GM04503 (cell line): ENCODE measurements around the gene CARTPT.
A peak's percentile ranks its signal among the peaks of the same experiment; 100 is the strongest.

Experiments used
- DNase-seq: peaks from one replicate; pipeline ENCODE4 v3.0.0-alpha.2; 2012; ENCODE audit warnings: low read depth

Gene CARTPT

DNA sequence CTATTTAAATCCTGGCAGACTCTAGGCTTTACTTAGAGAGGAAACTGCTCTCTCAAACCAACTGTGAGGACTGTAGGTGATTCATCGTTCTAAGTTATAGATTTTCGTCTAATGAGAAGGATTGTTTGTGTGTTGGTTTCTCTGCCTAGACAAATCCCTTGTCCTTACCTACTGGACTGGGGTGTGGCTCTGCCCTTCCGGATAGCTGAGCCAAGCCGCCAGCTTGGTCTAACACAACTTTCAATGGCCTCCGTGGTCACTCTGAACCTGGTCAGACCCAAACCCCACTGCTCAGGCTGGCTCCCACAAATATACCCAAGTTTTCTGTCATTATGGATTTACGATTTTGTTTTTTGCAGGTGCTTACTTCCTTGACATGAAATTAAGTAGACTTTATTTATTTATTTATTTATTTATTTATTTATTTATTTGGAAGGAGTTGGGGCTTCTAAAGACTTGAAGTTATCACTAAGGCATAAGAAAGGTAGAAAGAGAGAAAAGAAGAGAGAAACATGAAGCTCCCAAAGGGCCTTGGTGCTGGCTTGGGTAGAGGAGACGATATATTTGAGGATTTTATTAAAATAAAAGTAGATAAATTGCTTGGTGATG lies 19.0 kb downstream of the CARTPT start:
- DNase-seq: no peak

DNA sequence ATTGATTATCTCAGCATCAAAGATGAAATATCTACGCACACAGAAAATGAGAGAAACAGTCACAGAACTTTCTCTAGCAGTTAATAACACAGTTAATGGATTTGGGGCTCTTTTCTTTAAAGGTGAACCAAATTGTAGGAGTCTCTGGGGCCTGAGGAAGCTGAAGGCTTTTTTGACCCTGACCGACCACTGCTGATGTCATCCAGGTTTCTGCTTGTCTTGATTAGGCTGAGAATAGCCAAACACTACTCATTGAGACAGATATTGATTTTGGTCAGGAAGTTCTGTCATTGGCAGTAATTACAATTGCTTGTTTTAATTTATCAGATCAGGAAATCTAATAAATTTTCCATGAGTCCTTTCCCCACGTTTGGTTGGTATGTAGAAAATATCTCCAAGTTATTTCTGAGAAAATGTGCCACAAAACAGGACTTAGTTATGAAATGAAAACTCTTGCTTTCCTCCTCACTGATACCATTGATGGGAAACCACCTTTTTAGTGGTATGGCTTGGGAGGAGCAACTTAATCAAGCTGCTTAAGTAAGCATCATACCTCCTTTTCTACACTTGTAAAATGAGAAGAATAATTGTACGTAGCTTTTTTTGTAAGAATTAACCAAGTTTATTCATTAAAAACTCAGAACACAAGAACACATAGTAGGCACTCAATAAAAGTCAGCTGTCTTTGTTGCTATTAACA lies 19.7 kb downstream of the CARTPT start:
- DNase-seq: no peak

DNA sequence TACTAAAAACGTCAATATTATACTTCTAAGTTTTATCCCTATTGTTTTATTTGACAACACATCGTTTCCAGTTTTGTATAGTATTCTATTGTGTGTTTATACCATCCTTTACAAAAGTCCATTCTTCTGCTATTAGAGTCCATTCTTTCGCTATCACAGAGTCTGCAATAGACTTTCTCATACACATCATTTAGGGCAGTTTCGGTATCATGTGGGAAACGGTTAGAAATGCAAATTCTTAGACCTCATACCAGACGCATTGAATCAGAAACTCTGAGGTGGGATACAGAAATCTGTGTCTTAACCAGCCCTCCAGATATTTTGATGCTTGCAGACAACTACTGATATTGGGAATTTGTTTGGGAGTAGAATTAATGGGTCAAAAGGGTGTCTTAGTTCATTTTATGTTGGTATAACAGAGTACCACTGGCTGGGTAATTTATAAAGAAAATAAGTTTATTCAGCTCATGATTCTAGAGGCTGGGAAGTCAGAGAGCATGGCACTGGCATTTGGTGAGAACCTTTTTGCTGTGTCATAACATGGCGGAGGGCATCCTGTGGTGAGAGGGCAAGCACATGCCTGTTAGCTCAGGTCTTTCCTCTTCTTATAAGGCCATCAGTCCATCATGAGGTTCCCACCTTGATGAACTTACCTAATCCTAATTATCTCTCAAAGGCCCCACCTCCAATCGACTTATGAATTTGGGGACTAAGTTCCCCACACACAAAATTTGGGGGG lies 21.1 kb downstream of the CARTPT start:
- DNase-seq: no peak

DNA sequence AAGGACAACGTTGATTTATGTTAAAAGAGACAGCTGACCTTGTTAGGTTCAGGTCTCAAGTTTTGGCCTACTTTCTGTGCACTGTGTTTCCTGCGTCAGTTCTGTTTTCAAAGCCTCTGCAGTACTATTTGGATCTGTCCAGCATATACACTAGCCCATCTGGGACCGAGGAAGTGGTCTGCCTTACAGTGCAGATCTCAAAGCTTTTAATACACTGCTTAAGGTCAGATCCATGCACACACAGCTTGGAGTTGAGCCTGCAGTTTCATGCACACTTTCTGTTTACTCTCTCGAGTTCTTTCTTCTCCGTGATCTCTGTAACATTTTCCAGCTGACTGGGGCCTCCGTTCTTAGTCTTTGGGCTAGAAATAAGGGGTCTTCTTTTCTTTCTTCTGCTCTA lies 24.1 kb downstream of the CARTPT start:
- no peak for DNase-seq

DNA sequence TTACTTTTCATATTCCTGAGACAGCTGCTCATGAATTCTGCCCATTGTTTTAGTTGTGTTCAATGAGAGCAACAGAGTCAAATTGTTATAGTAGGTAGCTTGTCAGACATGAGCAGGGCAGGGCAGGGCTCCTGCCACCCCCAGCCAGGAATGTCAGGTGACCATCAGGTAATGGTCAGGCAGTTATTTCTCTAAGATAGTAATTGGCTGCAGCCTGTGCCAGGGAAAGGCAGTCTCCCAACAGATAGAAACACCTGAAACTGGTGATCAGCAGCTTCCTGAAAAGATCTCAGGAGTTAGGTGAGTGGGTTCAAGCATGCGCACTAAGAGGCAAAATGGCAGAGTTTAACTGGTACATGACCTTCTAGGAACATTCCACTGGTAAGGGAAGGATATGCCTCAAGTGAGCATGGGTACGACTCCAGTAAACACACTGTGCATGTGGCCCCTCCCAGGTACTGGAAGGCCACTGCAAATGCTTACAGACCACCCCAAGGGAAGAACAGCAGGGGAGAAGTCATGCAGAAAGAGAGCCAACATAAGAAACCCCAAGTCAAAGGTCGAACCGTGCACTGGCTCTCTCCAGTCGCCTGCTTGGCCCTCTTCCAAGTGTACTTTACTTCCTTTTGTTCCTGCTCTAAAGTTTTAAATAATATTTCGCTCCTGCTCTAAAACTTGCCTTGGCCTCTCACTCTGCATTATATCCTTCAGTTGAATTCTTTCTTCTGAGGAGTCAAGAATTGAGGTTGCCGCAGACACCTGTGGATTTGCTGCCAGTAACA lies 25.1 kb downstream of the CARTPT start:
- no peak for DNase-seq

DNA sequence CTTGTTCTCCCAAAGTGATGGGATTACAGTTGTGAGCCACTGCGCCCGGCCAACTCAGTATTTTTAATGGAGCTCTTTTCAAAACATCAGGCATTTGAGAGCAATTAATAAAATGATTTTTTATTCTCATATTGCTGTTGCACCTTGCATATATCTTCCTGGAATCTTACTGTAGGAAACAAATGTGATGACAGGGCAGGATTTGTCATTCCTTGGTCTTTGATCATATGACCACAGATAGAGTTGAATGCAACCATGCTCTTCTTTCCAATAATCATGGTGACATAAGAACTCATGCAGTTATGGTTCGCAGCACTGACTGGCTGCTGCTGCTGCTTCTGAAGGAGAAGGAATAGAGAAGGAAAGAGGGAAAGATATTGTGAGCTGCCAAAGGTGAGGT lies 28.1 kb downstream of the CARTPT start:
- DNase-seq: no peak

DNA sequence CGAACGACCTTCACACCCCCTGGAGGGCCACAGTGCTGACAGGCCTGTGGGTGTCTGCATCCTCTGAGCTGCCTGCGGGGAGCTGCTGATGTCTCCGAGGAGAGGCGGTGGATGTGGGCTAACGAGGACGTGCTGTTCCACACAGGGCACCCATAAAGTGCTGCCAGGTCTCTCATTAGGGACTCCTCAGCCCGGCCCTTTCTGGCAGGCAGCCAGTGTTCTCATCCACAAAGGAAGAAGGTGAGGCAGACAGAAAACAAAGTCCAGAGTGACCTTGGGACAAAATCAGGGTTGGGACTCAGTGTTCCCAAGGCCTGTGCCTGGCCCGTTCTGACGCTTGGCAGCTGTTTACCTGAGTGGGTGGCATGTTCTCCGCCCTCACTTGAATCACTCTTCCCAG lies 29.3 kb downstream of the CARTPT start:
- no peak for DNase-seq

DNA sequence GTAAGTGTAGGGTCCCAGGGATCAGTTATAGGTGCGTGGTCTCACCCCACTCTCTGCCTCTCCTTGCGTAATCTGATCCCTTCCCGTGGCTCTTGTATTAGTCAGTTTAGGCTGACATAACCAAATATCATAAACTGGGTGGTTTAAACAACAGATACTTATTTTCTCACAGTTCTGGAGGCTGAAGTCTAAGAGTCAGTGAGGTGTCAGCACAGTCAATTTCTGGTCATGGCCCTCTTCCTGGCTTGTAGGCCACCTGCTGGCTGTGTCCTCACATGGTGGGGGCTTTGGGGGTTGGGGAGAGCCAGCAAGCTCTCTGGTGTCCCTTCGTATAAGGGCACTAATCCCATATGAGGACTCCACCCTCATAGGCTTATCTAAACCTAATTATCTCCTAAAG lies 32.3 kb downstream of the CARTPT start:
- DNase-seq: no peak

DNA sequence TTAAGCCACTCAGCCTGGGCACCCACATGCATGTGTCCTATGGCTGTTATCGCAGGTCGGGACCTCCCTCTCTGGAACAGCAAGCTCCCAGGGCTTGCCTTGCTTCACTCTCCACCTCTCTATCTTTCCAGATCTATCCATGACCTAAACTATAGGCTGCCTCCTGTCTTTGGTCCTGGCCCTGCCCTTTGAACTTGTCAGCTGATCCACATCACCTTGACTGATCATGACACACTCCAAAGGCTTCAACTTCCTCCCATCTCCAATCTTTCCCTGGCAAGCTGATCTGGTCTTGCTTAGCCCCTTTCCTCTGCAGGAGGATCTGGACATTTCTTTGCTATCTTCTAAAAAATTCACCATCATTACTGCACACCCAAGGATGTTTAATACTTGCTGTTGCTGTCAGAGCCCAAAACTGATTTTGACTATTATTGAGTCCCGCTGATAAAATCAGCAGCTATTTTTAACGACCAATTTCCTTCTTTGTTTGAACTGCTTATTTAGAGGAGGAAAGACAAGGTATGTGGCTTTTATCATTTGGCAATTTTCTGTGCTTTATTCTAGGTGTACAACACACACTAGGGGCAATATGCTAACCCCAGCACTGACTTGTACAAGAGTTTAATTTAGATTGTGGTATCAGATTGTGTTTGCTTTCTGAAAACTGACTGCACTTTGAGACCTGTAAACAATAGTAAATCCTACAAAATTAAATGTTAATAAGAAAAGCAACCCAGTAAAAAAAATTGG lies 33.5 kb downstream of the CARTPT start:
- no peak for DNase-seq

DNA sequence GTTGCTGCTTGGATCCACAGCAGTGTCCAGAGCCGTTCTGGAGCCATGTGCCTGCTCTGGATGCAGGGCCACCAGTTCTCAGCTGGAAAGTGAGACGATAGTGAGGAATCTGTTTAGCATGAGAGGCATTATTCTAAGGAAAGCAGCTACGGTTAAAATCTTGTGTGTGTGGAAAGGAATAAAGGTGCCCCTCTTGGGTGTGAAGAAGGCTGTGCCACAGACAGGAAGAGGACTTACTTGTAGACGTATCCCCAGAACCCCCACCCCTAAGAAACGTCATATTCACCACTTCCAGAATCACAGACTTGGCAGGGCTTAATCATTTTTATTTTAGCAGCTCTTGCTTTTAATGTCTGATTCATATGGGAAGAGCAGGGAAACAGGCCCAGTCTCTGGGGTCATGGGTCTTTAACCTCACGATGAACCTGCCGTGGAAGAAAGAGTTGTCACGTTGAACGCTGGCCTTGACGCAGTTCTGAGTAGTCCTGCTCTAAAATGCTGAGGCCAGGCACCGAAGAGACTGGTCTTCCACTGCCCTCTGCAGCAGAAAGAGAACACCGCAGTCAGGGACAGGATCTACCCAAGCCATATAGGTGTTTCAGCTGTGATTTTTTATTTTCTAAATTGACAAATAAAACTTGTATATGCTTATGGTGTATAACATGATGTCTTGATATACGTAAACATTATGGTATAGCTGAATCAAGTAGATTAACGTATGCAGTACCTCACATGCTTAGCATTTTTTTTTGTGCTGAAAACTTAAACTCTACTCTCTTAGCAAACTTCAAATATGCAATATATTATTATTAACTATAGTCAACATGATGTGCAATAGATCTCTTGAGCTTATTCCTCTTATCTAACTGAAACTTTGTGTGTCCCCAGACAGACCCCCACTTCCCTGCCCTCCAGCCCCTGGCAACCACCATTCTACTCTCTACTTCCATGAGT lies 38.8 kb downstream of the CARTPT start:
- peak; percentile 18 for DNase-seq

DNA sequence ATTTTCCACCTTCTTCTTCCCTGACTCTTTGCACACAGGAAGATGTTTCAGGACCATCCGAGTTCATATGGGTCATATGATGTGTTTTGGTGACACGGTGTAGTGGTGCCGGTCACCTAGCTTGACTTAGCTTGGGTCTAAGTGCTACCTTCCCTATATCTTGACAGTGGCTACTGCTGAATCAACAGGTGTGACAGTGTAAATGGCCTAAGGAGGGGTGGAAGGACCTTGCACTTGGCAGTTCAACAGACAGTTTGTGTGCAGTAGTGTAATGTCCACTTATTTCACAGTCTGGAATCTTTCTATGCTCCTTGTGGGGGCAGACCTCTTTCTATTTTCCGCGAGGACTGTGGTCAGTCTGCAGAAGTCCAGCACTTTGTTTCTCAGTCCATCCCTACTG lies 43.8 kb downstream of the CARTPT start:
- no peak for DNase-seq

DNA sequence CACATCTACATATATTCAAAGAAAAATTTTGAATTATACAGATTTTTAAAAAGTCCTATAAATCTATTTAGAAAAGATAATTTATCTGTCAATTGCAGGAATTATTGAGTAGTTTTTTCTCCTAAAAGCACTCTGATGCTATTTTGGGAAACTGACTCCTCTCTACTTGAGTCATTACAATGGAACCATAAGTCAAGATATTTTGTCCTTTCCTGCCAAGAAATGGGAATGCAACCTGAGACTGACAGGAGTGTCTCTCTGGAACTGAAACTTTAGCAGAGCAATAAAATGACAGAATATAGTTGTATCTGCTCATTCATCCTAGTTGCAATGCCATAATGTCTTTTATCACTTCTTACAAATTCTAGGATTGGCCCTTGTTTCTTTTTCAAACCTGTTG lies 48.6 kb downstream of the CARTPT start:
- no peak for DNase-seq

DNA sequence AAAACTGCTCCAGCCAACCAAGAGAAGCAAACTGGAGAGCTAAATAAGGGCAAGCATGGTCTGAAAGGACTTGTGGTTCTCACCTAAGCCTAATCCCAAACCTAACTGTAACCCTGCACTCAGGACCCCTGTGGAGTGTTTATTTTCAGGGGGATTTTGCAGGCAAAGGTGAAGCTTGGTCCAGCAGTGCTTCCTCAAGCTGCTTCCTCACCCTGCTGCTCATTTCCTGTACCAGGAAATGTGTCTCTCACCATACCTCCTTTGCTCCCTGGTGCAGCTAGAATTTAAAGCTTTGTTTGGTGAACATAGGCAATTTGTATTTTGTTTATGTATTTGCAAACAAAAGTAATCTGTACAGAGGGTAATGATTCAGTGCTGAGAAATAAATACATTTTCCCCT lies 50.2 kb downstream of the CARTPT start:
- no peak for DNase-seq

DNA sequence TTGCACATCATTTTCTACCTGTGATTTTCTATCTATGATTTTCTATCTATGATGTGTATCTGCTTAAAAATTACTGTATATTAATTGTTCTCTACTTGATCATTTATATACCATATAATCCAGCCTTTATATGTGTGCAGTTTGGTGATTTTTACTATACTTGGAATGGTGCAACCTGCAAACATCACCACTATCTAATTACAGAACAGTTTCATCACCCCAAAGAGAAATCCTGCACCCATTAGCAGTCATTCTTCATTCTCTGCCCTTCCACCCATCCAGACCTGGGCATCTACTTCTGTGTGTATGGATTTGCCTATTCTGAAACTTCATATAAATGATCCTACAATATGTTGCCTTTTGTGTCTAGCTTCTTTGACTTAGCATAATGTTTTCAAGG lies 51.3 kb downstream of the CARTPT start:
- DNase-seq: no peak
